ENCODE results near the gene SOX10.
"Not testable (repeated sequence)": the region's sequence is repeated elsewhere in the genome, so short reads cannot be mapped to it uniquely, and the experiment has no call there.

Gene SOX10

GRCh38 chr22:37951305-37951704 lies 33.0 kb downstream of the SOX10 start:
- Histone ChIP-seq H3K4me3 (ENCODE audit: low read length) (no peak overlapping the region), H3K9ac (ENCODE audit: low read depth, low read length) (no peak overlapping the region), H3K36me3 (ENCODE audit: insufficient read depth, low read depth, low read length) (no peaks in the 10 kb centered on the region), H3K9me3 (ENCODE audit: insufficient read depth, low read depth, low read length) (no peaks in the 10 kb centered on the region), H3K4me1 (ENCODE audit: insufficient read depth, low read length) (peaks cover 4% of the 10 kb centered on the region; the same call in 1 of the 2 replicates), H3K27ac (ENCODE audit: low read length) (no peak overlapping the region), H3K27me3 (ENCODE audit: insufficient read depth, low read length) (peaks cover 15% of the 10 kb centered on the region)

DNA sequence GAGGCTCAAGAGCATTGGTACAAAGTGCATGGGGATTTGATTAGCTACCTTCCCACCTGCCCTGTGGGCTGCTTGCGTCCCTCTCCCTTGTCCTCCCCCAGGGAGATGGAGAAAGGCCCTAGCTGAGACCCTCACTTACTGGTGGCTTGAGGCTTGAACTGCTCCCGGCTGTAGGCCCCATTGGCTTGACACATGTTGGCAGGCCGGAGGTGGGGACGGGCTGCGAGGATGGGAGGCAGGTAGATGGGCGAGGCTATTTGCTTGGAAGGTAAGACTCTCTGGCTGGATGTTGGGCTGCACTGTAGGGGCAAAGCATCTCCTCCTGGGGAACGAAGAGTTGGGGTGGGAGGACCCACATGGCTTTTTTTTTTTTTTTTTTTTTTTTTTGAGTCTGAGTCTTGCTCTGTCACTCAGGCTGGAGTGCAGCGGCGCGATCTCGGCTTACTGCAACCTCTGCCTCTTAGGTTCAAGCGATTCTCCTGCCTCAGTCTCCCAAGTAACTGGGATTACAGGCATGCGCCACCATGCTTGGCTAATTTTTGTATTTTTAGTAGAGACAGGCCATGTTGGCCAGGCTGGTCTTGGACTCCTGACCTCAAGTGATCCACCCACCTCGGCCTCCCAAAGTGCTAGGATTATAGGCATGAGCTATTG lies 37.1 kb downstream of the SOX10 start:
- not testable (repeated sequence) for H3K9ac ChIP-seq (ENCODE audit: low read depth, low read length); H3K27me3 ChIP-seq (ENCODE audit: insufficient read depth, low read length); H3K4me1 ChIP-seq (ENCODE audit: insufficient read depth, low read length); H3K27ac ChIP-seq (ENCODE audit: low read length); H3K4me3 ChIP-seq (ENCODE audit: low read length); H3K36me3 ChIP-seq (ENCODE audit: insufficient read depth, low read depth, low read length); H3K9me3 ChIP-seq (ENCODE audit: insufficient read depth, low read depth, low read length)

- not testable (repeated sequence) for H3K27me3 ChIP-seq (ENCODE audit: insufficient read depth, low read length); H3K9me3 ChIP-seq (ENCODE audit: insufficient read depth, low read depth, low read length); H3K27ac ChIP-seq (ENCODE audit: low read length); H3K4me1 ChIP-seq (ENCODE audit: insufficient read depth, low read length); H3K9ac ChIP-seq (ENCODE audit: low read depth, low read length); H3K4me3 ChIP-seq (ENCODE audit: low read length)
- peaks cover 12% of the 10 kb centered on the region for H3K36me3 ChIP-seq (ENCODE audit: insufficient read depth, low read depth, low read length)
Observed at GRCh38 chr22:37944423-37944822, 39.9 kb downstream of the SOX10 start.

DNA sequence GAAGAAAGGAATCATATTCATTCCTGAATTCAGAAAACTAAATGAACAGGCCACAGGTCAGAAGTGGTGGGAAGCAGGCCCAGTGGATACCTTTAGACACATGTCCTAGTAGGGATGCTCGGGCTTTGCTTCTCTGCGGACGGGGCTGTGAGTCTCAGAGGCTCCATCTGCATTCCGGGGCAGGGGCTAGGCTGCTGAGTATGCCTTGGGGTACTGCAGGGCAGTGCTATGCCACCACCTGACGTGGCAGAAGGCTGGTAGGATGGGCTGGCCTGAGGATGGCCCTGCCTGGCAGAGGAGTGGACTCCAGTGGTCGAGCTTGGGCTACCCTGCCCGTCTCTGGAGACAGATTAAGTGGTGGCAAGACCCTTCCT lies 40.5 kb downstream of the SOX10 start:
- H3K9me3 ChIP-seq (ENCODE audit: insufficient read depth, low read depth, low read length): no peaks in the 10 kb centered on the region
- H3K4me1 ChIP-seq (ENCODE audit: insufficient read depth, low read length): no peaks in the 10 kb centered on the region
- H3K9ac ChIP-seq (ENCODE audit: low read depth, low read length): no peak overlapping the region
- H3K27ac ChIP-seq (ENCODE audit: low read length): no peak overlapping the region
- H3K27me3 ChIP-seq (ENCODE audit: insufficient read depth, low read length): no peaks in the 10 kb centered on the region
- no peak overlapping the region for H3K4me3 ChIP-seq (ENCODE audit: low read length)
- peaks cover 12% of the 10 kb centered on the region for H3K36me3 ChIP-seq (ENCODE audit: insufficient read depth, low read depth, low read length)

GRCh38 chr22:37943136-37943824 lies 41.1 kb downstream of the SOX10 start:
- no peak overlapping the region for H3K9ac ChIP-seq (ENCODE audit: low read depth, low read length)

DNA sequence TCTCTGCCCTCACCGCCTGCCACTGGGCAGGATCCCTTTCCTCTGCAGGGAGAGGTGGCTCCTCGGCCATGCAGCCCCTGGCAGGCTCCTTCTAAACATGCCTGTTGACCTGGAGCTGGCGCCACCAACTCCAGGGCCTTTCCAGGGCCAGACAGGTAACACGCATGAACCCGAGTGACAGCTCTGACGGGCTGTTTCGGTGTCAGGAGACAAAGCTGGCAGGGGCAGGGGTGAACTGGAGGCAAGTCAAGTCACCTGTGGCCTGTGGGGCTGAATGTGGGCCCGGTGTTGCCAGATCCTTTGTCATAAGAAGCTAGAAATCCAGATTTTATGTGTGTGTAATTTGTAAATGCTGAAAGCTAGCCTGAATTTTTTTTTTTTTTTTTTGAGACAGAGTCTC lies 42.2 kb downstream of the SOX10 start:
- no peak overlapping the region for H3K9ac ChIP-seq (ENCODE audit: low read depth, low read length)
- H3K27ac ChIP-seq (ENCODE audit: low read length): no peak overlapping the region
- no peaks in the 10 kb centered on the region for H3K4me1 ChIP-seq (ENCODE audit: insufficient read depth, low read length)
- H3K9me3 ChIP-seq (ENCODE audit: insufficient read depth, low read depth, low read length): no peaks in the 10 kb centered on the region
- peaks cover 19% of the 10 kb centered on the region for H3K36me3 ChIP-seq (ENCODE audit: insufficient read depth, low read depth, low read length)
- no peaks in the 10 kb centered on the region for H3K27me3 ChIP-seq (ENCODE audit: insufficient read depth, low read length)
- no peak overlapping the region for H3K4me3 ChIP-seq (ENCODE audit: low read length)

More at GRCh38 chr22:37943136-37943824, 41.1 kb downstream of the SOX10 start:
- Histone ChIP-seq H3K4me1 (ENCODE audit: insufficient read depth, low read length) (no peaks in the 10 kb centered on the region), H3K4me3 (ENCODE audit: low read length) (no peak overlapping the region), H3K27me3 (ENCODE audit: insufficient read depth, low read length) (no peaks in the 10 kb centered on the region), H3K27ac (ENCODE audit: low read length) (no peak overlapping the region), H3K9me3 (ENCODE audit: insufficient read depth, low read depth, low read length) (no peaks in the 10 kb centered on the region), H3K36me3 (ENCODE audit: insufficient read depth, low read depth, low read length) (peaks cover 12% of the 10 kb centered on the region)

- Histone ChIP-seq H3K27ac (ENCODE audit: low read length) (no peak overlapping the region), H3K36me3 (ENCODE audit: insufficient read depth, low read depth, low read length) (peaks cover 19% of the 10 kb centered on the region), H3K9me3 (ENCODE audit: insufficient read depth, low read depth, low read length) (no peaks in the 10 kb centered on the region), H3K4me1 (ENCODE audit: insufficient read depth, low read length) (no peaks in the 10 kb centered on the region), H3K4me3 (ENCODE audit: low read length) (no peak overlapping the region), H3K9ac (ENCODE audit: low read depth, low read length) (no peak overlapping the region), H3K27me3 (ENCODE audit: insufficient read depth, low read length) (no peaks in the 10 kb centered on the region)
Observed at GRCh38 chr22:37940698-37941376, 43.5 kb downstream of the SOX10 start.

GRCh38 chr22:37933711-37934376 lies 50.5 kb downstream of the SOX10 start:
- H3K4me3 ChIP-seq (ENCODE audit: low read length): no peak overlapping the region
- H3K36me3 ChIP-seq (ENCODE audit: insufficient read depth, low read depth, low read length): peaks cover 21% of the 10 kb centered on the region
- H3K4me1 ChIP-seq (ENCODE audit: insufficient read depth, low read length): peaks cover 3% of the 10 kb centered on the region; the same call in 1 of the 2 replicates
- no peak overlapping the region for H3K9ac ChIP-seq (ENCODE audit: low read depth, low read length)
- H3K27me3 ChIP-seq (ENCODE audit: insufficient read depth, low read length): no peaks in the 10 kb centered on the region
- no peaks in the 10 kb centered on the region for H3K9me3 ChIP-seq (ENCODE audit: insufficient read depth, low read depth, low read length)
- H3K27ac ChIP-seq (ENCODE audit: low read length): no peak overlapping the region

DNA sequence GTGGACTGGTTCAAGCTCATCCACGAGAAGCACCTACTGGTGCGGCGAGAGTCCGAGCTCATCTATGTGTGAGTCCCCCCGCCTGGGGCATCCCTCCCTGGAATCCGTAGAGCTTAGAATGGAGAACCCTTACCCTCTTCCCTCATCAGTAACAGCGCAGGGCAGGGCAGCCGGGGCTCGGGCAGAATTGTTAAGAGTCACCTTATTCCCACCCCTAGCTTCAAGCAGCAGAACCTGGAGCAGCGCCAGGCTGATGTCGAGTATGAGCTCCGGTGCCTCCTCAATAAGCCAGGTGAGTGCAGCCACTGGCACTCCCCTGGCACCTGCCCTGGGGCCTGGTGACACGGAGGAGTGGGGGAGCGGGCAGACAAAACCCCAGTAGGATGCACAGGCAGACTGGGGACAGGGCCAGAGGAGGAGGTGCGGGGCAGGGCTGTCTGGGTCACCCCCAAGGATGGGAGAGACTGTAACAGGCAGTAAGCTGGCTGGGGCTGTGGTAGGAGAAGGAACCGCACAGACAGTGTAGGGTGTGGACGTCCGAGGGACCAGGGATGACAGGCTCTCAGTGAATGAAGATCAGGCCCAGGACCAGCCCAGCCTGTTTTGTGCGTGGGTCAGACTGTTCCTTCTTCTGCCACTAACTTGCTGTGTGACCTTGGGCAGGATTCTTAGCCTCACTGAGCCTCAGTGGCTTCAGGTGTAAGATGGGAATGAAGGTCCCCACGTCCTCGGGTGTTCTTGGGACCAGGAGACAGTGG lies 51.4 kb downstream of the SOX10 start:
- H3K9ac ChIP-seq (ENCODE audit: low read depth, low read length): no peak overlapping the region
- H3K27me3 ChIP-seq (ENCODE audit: insufficient read depth, low read length): no peaks in the 10 kb centered on the region
- no peaks in the 10 kb centered on the region for H3K9me3 ChIP-seq (ENCODE audit: insufficient read depth, low read depth, low read length)
- peaks cover 21% of the 10 kb centered on the region for H3K36me3 ChIP-seq (ENCODE audit: insufficient read depth, low read depth, low read length)
- no peak overlapping the region for H3K27ac ChIP-seq (ENCODE audit: low read length)
- no peak overlapping the region for H3K4me3 ChIP-seq (ENCODE audit: low read length)
- H3K4me1 ChIP-seq (ENCODE audit: insufficient read depth, low read length): peaks cover 3% of the 10 kb centered on the region; the same call in 1 of the 2 replicates

DNA sequence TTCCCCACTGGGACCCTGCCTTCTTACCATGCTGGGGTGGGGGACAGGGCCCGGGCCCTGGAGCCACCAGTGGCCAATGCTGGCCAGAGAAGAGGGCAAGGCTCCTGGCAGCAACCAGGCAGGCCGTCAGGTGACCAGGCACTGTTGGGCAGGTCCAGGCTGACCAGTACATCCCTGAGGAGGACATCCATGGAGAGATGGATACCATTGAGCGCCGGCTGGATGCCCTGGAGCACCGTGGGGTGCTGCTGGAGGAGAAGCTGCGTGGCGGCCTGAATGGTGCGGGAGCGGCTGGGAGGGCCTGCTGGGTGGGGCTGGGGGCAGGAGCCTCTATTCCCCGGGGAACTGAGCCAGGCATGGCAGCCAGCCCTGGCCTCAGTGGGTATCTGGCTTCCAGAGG lies 52.0 kb downstream of the SOX10 start:
- Histone ChIP-seq H3K9me3 (ENCODE audit: insufficient read depth, low read depth, low read length) (no peaks in the 10 kb centered on the region), H3K27me3 (ENCODE audit: insufficient read depth, low read length) (no peaks in the 10 kb centered on the region), H3K9ac (ENCODE audit: low read depth, low read length) (no peak overlapping the region), H3K27ac (ENCODE audit: low read length) (no peak overlapping the region), H3K36me3 (ENCODE audit: insufficient read depth, low read depth, low read length) (peaks cover 15% of the 10 kb centered on the region), H3K4me3 (ENCODE audit: low read length) (no peak overlapping the region), H3K4me1 (ENCODE audit: insufficient read depth, low read length) (peaks cover 3% of the 10 kb centered on the region; the same call in 1 of the 2 replicates)

DNA sequence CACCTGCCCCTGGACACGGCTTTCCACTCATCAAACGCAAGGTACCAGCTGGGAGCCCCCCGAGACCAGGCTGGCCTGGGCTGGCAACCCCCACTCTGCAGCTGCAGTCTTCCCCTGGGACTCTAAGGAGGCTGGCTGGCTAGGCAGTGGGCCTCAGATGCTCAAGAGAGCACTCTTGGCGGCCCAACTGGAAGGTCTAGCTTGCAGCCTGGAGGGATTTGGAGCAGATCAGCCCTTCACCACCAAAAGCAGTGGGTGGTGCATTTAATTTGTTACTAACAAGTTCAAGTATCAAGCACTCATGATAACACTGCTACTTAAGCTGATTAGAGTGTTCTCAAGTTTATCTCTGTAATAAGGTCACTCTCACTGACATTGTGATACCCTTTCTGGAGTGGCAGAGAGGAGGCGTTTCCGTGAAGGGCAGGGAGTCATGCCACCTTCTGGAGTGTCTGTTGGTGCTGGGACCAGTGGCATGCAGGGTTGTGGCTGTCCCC lies 52.4 kb downstream of the SOX10 start:
- Histone ChIP-seq H3K9ac (ENCODE audit: low read depth, low read length) (no peak overlapping the region), H3K27ac (ENCODE audit: low read length) (no peak overlapping the region), H3K9me3 (ENCODE audit: insufficient read depth, low read depth, low read length) (no peaks in the 10 kb centered on the region), H3K36me3 (ENCODE audit: insufficient read depth, low read depth, low read length) (peaks cover 14% of the 10 kb centered on the region), H3K4me3 (ENCODE audit: low read length) (no peak overlapping the region), H3K4me1 (ENCODE audit: insufficient read depth, low read length) (peaks cover 3% of the 10 kb centered on the region; the same call in 1 of the 2 replicates), H3K27me3 (ENCODE audit: insufficient read depth, low read length) (no peaks in the 10 kb centered on the region)

Measured in iPS-20b (cell line).